A549 (cell line): ENCODE measurements around the gene ADK. TPM values are rescaled to one million over a fixed set of nuclear protein-coding genes. Genes with fewer than 3 reads are reported as not detected.

Experiments
- ATAC-seq, 2 experiments: fragments of 200-7000 bp in 1 of 2; fragments of >200 bp in 1 of 2; cut with Nextera tagmentation in 1 of 2; cut with Tn5 transposase in 1 of 2; 3 replicates each; pipeline versions ENCODE4 v1.8.0 to v1.9.1; 2018 to 2020; ENCODE audit warnings: mild to moderate bottlenecking in 1 of 2, moderate library complexity in 1 of 2
- CTCF ChIA-PET: fragments of 300-600 bp; sonication (Branson Sonifier 250); formaldehyde crosslinking; extraction: SDS; loops from one replicate; lab custom pipeline; 2021; ENCODE audit warnings: antibody characterized with exemption, inconsistent platforms; lab: Yijun Ruan, JAX
- POLR2A ChIA-PET: fragments of 350-600 bp; formaldehyde crosslinking; extraction: SDS; loops from one replicate; lab custom pipeline; 2021; ENCODE audit warnings: antibody characterized with exemption, inconsistent platforms; lab: Yijun Ruan, JAX
- DNase-seq, 2 experiments: peaks; one replicate each; pipeline versions ENCODE4 v3.0.0 to v3.0.0-alpha.2; 2011 to 2016; ENCODE audit warnings: low read depth in 1 of 2, low spot score in 1 of 2
- FAIRE-seq: peaks from 2 replicates; lab custom pipeline; 2011; peaks lifted over from hg19 to GRCh38; lab: Jason Lieb, UNC
- H3K27ac ChIP-seq, 2 experiments: fragments of >200 bp; sonication (Bioruptor Twin); formaldehyde crosslinking; 3 replicates each; pipeline ENCODE4 v1.5.1; 2016 to 2017
- H3K4me1 ChIP-seq: fragments of >200 bp; sonication (Bioruptor Twin); formaldehyde crosslinking; 3 replicates; pipeline ENCODE4 v1.6.1; 2016
- H3K4me2 ChIP-seq: fragments of >200 bp; sonication (Bioruptor Twin); formaldehyde crosslinking; 3 replicates; pipeline ENCODE4 v1.6.1; 2016
- H3K4me3 ChIP-seq: fragments of >200 bp; sonication (Bioruptor Twin); formaldehyde crosslinking; 3 replicates; pipeline ENCODE4 v1.5.1; 2016
- H3K9me3 ChIP-seq: fragments of >200 bp; sonication (Bioruptor Twin); formaldehyde crosslinking; 3 replicates; pipeline ENCODE4 v1.6.1; 2016
- BHLHE40 ChIP-seq: IDR thresholded peaks from 2 replicates; pipeline ENCODE4 v1.6.1; 2012; ENCODE audit warnings: low read depth, low read length, inconsistent platforms
- CHD4 ChIP-seq: fragments of 200-600 bp; sonication (generic); IDR thresholded peaks from 2 replicates; pipeline ENCODE4 v1.6.1; 2016; ENCODE audit warnings: antibody characterized with exemption, mild to moderate bottlenecking, borderline replicate concordance
- EHMT2 ChIP-seq: fragments of 200-600 bp; sonication (generic); IDR thresholded peaks from 2 replicates; pipeline ENCODE4 v1.6.1; 2016; ENCODE audit warnings: antibody characterized with exemption, low read depth, mild to moderate bottlenecking, moderate library complexity
- ESRRA ChIP-seq: fragments of 150-350 bp; IDR thresholded peaks from 2 replicates; pipeline ENCODE4 v1.6.1; 2014; ENCODE audit warnings: mild to moderate bottlenecking, low read length, borderline replicate concordance
- JUN ChIP-seq, 2 experiments: fragments of >200 bp; sonication (Bioruptor Twin); formaldehyde crosslinking; IDR thresholded peaks; 2 replicates in 1 of 2; 3 replicates in 1 of 2; pipeline ENCODE4 v1.6.1; 2016 to 2017
- MAFK ChIP-seq: fragments of 450-650 bp; IDR thresholded peaks from 2 replicates; pipeline ENCODE4 v1.6.1; 2014; ENCODE audit not compliant: partially characterized antibody
- MYC ChIP-seq: IDR thresholded peaks from 2 replicates; pipeline ENCODE4 v1.6.1; 2012; ENCODE audit warnings: mild to moderate bottlenecking, inconsistent platforms, low read length, improper control_type of control experiment, borderline replicate concordance
- POLR2A ChIP-seq: IDR thresholded peaks from 2 replicates; pipeline ENCODE4 v1.6.1; 2012; ENCODE audit warnings: mild to moderate bottlenecking, low read length
- POLR2AphosphoS2 ChIP-seq: conservative IDR thresholded peaks from 2 replicates; pipeline ENCODE4 v1.6.1; 2012; ENCODE audit warnings: low read length, improper control_type of control experiment, inconsistent platforms
- RARB ChIP-seq: fragments of 250-450 bp; sonication (Bioruptor Pico); IDR thresholded peaks from 2 replicates; pipeline ENCODE4 v1.8.0; 2021; ENCODE audit warnings: mild to moderate bottlenecking, moderate library complexity
- RCOR1 ChIP-seq: fragments of 150-350 bp; IDR thresholded peaks from 2 replicates; pipeline ENCODE4 v1.6.1; 2014; ENCODE audit warnings: antibody characterized with exemption, low read length, low read depth
- RFX5 ChIP-seq: fragments of 450-650 bp; IDR thresholded peaks from 2 replicates; pipeline ENCODE4 v1.7.1; 2014; ENCODE audit warnings: antibody characterized with exemption, mild to moderate bottlenecking, moderate library complexity
- SMC3 ChIP-seq: fragments of >200 bp; sonication (Bioruptor Twin); formaldehyde crosslinking; IDR thresholded peaks from 3 replicates; pipeline ENCODE4 v1.6.1; 2018; ENCODE audit warnings: inconsistent platforms
- SREBF2 ChIP-seq: fragments of 450-650 bp; IDR thresholded peaks from 2 replicates; pipeline ENCODE4 v1.6.1; 2014; ENCODE audit warnings: mild to moderate bottlenecking, moderate library complexity
- TP53 ChIP-seq: fragments of 250-450 bp; sonication (Bioruptor Pico); IDR thresholded peaks from 2 replicates; pipeline ENCODE4 v1.5.0; 2021; ENCODE audit warnings: mild to moderate bottlenecking, moderate library complexity
- ZFP36 ChIP-seq: fragments of 450-650 bp; IDR thresholded peaks from 2 replicates; pipeline ENCODE4 v1.6.1; 2014; ENCODE audit warnings: borderline replicate concordance; ENCODE audit not compliant: partially characterized antibody
- ZNF302 ChIP-seq: fragments of 250-450 bp; sonication (Bioruptor Pico); IDR thresholded peaks from 2 replicates; pipeline ENCODE4 v1.9.0; 2021; ENCODE audit warnings: inconsistent platforms, mild to moderate bottlenecking, moderate library complexity
- ZSCAN20 ChIP-seq: fragments of 250-450 bp; sonication (Bioruptor Pico); IDR thresholded peaks from 2 replicates; pipeline ENCODE4 v1.8.0; 2022; ENCODE audit warnings: mild to moderate bottlenecking, moderate library complexity
- WGBS: methylation state at CpG from one replicate; pipeline ENCODE4 v1.1.6; 2017; ENCODE audit errors: missing lambda C conversion rate; 5-methylcytosine and 5-hydroxymethylcytosine counted together
- polyA plus RNA-seq, 4 experiments: library from polyadenylated mRNA; depleted of rRNA in 3 of 4; stranded (reverse); fragments of >200 nt; fragmentation: RNase III in 1 of 4; extraction: RNeasy Plus Mini Kit Qiagen cat#74134 plus additional on column Dnase treatment in 1 of 4; gene quantifications; 2 replicates in 3 of 4; 3 replicates in 1 of 4; pipeline ENCODE4 v1.2.3, GENCODE V29; 2011 to 2017
- TF ChIP-seq, protein P1 (sequence below): fragments of 250-450 bp; sonication (Bioruptor Pico); IDR thresholded peaks from 2 replicates; pipeline ENCODE4 v1.5.0; 2021; ENCODE audit warnings: mild to moderate bottlenecking, moderate library complexity, borderline replicate concordance
- TF ChIP-seq, protein P2 (sequence below): fragments of 450-650 bp; IDR thresholded peaks from 2 replicates; pipeline ENCODE4 v1.6.1; 2014; ENCODE audit warnings: antibody characterized with exemption
- TF ChIP-seq, protein P3 (sequence below): IDR thresholded peaks from 2 replicates; pipeline ENCODE4 v1.6.1; 2012; ENCODE audit warnings: low read depth, borderline replicate concordance
- TF ChIP-seq, protein P4 (sequence below): IDR thresholded peaks from 2 replicates; pipeline ENCODE4 v1.6.1; 2012
- TF ChIP-seq, protein P5 (sequence below): fragments of 250-450 bp; sonication (Bioruptor Pico); IDR thresholded peaks from 2 replicates; pipeline ENCODE4 v1.5.0; 2020; ENCODE audit warnings: low read depth, mild to moderate bottlenecking, moderate library complexity

Gene ADK
- polyA plus RNA-seq, 2 of the 4 experiments (the other 2 are of a cell fraction): 35.8 to 40.7 TPM

DNA sequence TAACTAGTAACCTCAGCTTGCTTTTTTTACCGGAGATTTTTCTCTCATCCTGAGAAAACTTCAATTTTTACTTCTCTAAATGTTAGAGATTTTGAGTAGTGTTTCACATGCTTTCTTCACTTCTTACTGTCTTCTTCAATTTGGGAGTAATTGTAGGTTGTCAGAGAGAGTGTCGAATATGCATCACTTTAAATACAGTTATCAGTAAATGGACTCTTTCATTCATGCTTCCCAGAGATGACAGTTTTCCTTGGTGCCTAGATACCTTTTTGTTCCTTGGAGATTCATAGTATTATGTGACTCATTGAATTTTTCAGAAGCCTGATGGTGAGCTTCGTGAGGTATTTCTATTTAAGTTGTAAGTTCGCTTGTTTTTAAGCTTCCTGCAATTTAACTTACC lies 169.7 kb downstream of the ADK start:
- ChIA-PET CTCF (interaction anchor here (0.9 kb wide), 1 partner anchor 38 kb away, joined by 3 read pairs; no protein-coding TSS in a partner anchor), POLR2A (no interaction called here)
- no peak for DNase-seq
- TF ChIP-seq POLR2AphosphoS2 (no peak), POLR2A (no peak), MYC (no peak), RCOR1 (no peak), SMC3 (no peak), BHLHE40 (no peak), TP53 (no peak), RARB (CRISPR knock-in tag) (no peak), RFX5 (no peak), JUN (IDR thresholded peaks at IDR 0.05) (no peak), ZNF302 (CRISPR knock-in tag) (no peak), SREBF2 (no peak), ZSCAN20 (CRISPR knock-in tag) (no peak), EHMT2 (no peak), CHD4 (no peak)
- TF ChIP-seq, protein P1, sequence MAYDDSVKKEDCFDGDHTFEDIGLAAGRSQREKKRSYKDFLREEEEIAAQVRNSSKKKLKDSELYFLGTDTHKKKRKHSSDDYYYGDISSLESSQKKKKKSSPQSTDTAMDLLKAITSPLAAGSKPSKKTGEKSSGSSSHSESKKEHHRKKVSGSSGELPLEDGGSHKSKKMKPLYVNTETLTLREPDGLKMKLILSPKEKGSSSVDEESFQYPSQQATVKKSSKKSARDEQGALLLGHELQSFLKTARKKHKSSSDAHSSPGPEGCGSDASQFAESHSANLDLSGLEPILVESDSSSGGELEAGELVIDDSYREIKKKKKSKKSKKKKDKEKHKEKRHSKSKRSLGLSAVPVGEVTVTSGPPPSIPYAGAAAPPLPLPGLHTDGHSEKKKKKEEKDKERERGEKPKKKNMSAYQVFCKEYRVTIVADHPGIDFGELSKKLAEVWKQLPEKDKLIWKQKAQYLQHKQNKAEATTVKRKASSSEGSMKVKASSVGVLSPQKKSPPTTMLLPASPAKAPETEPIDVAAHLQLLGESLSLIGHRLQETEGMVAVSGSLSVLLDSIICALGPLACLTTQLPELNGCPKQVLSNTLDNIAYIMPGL (CRISPR knock-in tag): no peak
- TF ChIP-seq, protein P2, sequence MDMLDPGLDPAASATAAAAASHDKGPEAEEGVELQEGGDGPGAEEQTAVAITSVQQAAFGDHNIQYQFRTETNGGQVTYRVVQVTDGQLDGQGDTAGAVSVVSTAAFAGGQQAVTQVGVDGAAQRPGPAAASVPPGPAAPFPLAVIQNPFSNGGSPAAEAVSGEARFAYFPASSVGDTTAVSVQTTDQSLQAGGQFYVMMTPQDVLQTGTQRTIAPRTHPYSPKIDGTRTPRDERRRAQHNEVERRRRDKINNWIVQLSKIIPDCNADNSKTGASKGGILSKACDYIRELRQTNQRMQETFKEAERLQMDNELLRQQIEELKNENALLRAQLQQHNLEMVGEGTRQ: no peak
- TF ChIP-seq, protein P3, sequence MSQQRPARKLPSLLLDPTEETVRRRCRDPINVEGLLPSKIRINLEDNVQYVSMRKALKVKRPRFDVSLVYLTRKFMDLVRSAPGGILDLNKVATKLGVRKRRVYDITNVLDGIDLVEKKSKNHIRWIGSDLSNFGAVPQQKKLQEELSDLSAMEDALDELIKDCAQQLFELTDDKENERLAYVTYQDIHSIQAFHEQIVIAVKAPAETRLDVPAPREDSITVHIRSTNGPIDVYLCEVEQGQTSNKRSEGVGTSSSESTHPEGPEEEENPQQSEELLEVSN: no peak
- TF ChIP-seq, protein P4, sequence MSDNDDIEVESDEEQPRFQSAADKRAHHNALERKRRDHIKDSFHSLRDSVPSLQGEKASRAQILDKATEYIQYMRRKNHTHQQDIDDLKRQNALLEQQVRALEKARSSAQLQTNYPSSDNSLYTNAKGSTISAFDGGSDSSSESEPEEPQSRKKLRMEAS: no peak
- TF ChIP-seq, all 56 proteins: peak for 0
- H3K9me3 ChIP-seq: peaks cover 4% of the 10 kb centered on the region; the same call in 1 of the 3 replicates
- no peaks in the 10 kb centered on the region for H3K4me1 ChIP-seq
- FAIRE-seq: no peak
- ATAC-seq: no peak
- no peak overlapping the region for H3K4me3 ChIP-seq
- no peak overlapping the region for H3K27ac ChIP-seq
- 91% methylated on average over 4 of the region's 4 CpGs for WGBS
- H3K4me2 ChIP-seq: no peak overlapping the region

DNA sequence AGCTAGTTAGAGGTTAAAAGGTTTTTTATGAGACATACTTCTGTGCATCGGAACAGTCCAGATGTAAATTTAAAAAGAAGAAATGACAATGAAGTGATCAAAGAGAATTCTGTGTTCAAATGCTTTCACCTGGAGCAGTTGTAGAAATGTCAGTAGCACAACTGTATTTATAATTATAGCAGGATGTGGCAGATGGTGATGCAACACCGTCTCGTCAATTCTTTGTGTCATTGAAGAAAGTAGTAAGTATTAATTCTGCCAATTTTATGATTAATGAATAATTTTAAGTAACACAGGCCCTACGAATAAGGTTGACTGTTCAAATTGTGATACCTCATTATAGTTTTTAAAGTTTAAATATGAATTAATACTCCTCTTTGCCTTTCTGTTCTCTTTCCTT lies 171.1 kb downstream of the ADK start:
- ChIA-PET POLR2A (no interaction called here), CTCF (interaction anchor here (0.8 kb wide), 1 partner anchor 8 kb away, joined by 3 read pairs; no protein-coding TSS in a partner anchor)
- Histone ChIP-seq H3K4me2 (no peak overlapping the region), H3K4me3 (no peak overlapping the region), H3K27ac (no peak overlapping the region), H3K4me1 (no peaks in the 10 kb centered on the region), H3K9me3 (peaks cover 4% of the 10 kb centered on the region; the same call in 1 of the 3 replicates)
- DNase-seq (no peak), ATAC-seq (no peak), FAIRE-seq (no peak)
- TF ChIP-seq MAFK (no peak), ESRRA (no peak), ZFP36 (no peak), TP53 (no peak), RCOR1 (no peak)
- TF ChIP-seq, protein P5, sequence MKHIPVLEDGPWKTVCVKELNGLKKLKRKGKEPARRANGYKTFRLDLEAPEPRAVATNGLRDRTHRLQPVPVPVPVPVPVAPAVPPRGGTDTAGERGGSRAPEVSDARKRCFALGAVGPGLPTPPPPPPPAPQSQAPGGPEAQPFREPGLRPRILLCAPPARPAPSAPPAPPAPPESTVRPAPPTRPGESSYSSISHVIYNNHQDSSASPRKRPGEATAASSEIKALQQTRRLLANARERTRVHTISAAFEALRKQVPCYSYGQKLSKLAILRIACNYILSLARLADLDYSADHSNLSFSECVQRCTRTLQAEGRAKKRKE: no peak
- 90% methylated on average over 4 of the region's 4 CpGs for WGBS
